NCI-H2029 treated with DMSO at 0.1 percent for 48 hours (cell line): Measurements from ENCODE around the gene PRR35.

Experiments
- DNase-seq: peaks from one replicate; lab custom pipeline; 2025; lab: John Stamatoyannopoulos, UW

The PRR35 gene

GRCh38 chr16:528111-529011, 31.8 kb upstream of the PRR35 start:
- DNase-seq, result no peak

DNA sequence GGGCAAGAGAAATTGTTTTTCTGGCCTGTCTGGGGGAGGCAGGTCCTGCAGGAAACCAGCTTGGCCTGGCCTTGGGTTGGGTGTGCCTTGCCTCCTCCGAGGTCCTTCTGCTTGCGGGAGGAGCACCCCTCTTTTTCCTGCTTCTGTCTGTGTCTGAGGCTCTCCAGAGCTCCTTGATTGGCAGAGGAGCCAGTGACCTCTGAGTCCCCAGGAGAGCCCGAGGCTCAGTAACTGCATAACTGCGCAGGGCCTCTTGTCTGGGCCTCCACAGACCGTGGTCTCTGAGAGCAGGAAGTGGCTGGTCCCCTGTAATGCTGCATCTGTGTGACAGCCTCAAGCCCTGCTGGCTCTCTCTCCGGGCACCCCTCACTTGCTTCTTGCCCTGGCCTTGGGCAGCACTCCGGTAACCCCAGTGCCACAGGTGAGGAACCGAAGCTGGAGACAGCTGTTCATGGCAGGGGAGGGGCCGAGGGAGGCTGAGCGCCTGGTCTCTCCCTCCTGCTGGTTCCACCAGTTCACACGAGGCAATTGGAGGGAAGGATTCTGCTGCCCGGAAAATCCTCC, 31.1 kb upstream of the PRR35 start:
- no peak for DNase-seq

DNA sequence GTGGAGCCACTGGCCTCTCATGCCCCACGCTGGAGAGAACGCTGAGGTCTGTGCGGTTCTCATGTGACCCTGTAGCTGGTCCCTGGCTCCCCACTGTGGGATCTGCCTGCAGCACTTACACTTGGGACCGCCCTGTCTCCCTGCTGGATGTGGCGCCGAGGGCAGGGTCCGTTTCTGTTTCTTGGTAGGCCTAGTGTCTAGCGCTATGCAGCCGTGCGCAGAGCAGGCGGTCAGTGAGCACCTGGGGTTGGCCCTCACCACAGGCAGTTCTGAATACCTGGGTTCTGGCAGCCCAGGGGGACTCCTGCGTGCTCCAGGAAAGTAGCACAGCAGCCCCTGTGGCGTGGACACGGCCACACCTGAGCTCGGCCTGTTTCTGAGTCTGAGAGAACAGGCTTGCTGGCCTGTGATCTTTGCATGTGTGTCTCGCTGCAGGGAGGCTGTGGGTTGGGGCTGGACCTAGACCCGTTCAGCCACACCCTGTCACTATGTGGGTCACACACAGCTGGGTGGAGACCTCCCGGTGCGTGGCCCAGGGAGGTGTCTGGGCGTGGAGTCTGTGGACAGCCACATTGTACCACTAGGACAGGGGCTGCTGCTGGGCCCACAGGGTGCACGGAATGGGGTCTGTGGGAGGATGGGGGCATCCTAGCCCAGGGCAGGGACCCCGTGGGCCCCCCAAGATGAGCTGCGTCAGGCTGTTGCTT, 29.9 kb upstream of the PRR35 start:
- no peak for DNase-seq

DNA sequence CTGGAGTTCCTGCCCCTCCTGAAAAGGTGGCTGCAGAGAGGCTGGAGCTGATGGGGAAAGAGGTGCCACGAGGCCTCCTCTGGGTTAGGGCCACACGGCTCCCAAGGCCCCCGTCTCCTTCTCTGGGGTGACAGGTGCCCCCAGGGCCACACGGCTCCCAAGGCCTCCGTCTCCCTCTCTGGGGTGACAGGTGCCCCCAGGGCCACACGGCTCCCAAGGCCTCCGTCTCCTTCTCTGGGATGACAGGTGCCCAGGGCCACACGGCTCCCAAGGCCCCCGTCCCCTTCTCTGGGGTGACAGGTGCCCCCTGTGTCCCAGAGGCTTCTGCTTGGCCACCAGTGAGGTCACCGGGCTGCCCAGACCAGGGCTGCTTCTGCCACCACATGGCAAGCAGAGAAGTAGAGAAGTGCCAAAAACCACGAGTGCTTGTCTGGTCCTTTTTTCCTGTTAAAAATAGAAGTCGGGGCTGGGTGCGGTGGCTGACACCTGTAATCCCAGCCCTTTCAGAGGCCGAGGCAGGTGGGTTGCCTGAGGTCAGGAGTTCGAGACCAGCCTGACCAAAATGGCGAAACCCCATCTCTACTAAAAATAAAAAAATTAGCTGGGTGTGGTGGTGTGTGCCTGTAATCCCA, 28.6 kb upstream of the PRR35 start:
- DNase-seq, result no peak

DNA sequence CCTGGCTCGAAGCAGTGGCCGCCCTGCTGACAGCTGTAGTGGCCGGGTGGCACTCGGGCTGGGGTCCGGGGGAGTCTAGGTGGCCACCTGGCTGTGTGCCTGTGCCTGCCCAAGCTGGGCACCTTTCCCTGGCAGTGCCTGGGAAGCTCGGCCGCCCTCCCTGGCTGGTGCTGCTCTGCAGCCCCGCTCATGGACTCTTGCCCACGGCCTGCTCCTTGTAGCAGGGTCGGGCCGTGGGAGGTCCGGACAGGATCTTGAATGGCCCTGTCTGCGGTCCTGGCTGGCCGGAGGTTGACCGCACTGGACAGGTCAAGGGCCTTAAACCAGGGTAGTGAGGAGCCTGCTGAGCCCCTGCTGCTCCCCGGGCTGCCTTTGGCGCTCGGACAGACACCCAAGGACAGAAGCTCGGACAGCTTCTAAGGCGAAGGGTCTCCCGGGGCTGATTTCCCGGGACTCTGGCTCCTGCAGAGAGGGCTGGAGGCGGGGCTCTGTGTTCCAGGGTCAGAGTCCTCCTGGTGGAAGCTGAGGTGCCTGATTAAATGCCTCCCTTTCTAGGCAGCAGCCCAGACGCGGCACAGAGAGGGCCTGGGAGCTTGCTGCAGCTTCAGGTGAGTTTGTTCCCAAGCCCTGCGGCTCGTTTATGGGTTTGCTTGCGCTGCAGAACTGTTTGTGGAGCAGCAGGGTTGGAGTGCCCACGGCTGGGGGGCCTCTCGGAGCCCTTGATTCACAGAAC, 26.6 kb upstream of the PRR35 start:
- DNase-seq, result no peak

- no peak for DNase-seq
Observed at GRCh38 chr16:534135-534534, 26.1 kb upstream of the PRR35 start.

DNA sequence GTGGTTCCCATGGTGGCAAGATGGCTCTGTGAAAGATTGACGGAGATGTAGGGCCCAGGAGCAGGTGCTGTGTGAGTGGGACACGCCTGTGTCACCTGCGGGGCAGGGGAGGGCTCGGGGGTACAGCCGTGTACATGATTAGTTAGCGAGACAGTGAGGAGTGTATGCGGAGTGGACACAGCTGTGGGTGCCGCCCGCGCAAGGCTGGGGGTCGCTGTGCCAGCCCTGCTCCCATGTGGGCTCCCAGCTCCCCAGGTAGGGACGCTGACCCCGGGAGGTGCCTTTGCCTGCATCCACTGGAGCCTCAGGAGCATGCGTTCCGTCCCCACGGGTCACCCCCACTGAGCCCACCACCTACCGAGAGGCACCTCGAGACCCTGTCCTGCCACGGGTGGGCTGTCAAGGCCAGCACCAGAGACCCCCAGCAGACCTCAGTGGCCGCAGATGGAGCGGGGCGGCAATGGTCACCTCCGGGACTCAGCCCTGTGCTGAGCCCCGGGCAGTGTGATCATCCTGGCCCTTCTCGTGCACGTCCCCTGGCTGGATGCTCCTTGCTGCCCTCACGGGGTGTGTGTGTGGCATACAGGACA, 25.2 kb upstream of the PRR35 start:
- no peak for DNase-seq

DNA sequence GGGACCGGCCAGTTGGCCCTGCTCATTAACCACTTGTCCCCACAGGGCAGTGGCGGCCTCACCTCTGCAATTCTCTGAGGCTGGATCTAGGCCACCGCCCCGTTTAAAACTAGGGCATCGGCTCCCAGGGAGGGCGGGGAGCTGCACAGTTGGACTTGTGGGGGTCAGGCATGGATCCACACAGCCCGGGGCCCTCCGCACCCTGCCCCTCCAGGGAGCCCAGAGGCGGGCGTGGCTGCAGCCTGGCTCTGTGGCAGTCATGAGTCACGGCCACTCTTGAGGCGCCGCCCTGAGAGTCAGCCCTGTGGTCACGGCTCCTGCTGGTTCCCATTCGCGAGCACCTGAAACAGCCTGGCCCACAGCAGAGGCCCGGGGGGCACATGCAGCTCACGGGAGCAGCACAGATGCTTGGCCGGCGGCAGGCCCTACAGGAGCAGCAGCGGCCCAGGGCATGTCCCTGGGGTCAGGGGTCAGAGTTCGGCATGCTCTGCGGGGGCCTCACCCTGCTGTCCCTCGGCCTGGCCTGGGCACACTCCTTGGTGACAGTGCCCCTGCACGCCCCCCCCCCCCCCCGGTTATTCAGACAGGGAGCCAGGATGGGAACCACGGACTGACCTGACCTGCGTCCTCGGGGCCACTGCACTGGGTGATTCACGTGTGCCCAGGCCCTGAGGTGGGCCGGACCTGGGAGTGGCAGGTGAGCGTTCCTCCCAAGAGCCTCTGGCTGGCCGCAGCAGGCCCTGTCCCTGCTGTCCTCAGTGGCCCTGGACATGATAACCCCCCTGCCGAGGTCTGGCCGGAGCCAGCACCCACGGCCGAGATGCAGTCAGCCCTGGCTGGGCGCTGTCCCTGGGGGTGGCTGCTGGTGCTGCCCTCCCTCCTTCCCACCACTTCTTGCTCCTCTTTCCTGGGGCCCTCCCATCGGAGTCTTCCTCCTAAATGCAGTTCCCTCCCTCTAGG, 24.5 kb upstream of the PRR35 start:
- no peak for DNase-seq

DNA sequence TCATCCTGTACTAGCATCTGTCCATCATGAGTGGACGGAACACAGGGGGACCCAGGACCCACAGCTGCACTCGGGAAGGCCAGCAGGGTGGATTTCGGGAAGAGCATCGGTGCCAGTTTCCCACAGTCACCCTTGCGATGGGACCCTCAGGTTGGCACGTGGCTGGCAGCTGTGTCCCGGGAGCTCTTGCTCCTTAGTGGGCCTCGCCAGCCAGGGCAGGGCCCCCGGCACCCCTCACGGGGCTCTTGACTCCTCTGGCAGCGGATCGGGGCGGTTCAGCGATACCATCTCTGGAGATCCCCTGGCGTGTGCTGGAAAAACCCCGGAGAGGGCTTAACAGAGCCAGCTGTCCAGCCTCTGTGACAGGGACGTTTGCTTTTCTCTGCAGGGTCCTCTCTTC, 23.4 kb upstream of the PRR35 start:
- no peak for DNase-seq

DNA sequence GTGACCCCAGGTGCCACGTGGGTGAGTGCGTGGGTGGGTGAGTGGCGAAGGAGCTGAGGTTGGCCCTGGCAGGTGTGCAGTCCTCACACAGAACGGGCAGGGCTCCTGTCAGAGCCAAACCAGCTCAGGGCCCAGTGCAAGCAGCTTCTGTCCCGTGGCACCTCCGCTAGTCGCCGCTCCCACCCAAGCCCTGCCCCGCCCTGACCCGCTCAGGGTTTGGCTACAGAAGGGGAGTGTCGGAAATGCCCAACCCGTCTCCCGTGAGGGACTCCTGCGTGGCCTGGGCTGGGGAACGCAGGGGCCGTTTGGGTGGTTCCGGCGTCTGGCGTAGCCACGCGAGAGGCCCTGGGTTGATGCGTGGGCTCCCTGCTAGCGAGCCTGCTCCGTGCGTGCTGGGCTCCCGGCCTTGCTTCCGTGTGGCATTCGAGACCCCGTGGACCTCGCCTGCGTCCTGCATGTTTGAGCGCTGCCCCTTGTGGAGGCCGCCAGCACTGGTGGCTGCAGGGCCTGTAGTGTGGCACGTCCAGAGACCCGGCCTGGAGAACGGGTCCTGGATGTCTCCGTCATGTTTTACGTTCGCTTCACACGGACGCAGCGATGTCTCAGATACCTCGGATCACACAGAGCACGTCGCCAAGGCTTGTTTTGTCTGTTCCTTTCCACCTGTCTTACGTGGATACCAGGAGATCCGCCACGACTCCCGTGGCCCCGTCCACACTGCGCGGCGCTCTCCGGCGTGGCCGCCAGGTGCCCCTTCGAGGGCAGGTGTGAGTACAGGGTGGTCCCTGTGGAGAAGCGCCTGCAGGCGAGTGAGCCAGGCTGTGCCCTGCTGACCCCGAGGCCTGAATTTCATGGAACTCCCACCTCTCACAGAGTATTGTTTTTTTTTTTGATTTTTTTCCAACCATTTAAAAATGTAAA, 22.5 kb upstream of the PRR35 start:
- DNase-seq, result no peak

- DNase-seq, result no peak
Observed at GRCh38 chr16:539901-540530, 20.2 kb upstream of the PRR35 start.

DNA sequence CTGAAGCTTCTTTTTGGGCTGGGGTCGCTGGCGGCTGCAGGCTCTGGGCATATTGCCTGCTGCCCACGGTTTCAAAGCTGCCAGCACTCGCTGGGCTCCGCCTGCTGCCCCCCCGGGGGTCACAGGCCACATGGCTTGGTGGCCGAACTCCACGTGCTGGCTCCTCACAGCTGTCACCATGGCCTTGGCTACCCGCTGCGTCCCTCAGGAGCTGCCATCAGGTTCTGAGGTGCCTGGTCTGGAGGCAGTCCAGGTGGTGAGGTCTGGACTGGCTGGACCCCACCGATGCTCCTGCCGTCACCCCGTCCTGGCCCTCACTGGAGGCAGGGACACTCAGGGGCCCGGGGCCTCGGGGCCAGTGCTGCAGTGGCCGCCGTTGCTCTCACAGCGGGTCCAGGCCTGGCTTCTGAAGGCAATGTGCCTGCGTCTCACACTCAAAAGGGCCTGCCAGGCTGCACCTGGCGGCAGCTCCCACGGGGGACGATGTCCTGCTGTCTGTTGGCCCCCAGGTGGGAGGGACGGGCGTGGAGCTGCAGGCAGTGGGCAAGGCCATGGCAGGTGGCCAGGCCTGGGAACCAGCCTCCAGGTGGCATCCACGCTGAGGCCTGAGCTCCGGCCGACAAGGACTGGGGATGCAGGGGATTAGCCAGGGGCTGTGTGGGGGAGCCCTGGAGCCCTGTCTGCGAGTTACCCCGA, 19.4 kb upstream of the PRR35 start:
- no peak for DNase-seq

GRCh38 chr16:543301-544164, 16.7 kb upstream of the PRR35 start:
- no peak for DNase-seq

DNA sequence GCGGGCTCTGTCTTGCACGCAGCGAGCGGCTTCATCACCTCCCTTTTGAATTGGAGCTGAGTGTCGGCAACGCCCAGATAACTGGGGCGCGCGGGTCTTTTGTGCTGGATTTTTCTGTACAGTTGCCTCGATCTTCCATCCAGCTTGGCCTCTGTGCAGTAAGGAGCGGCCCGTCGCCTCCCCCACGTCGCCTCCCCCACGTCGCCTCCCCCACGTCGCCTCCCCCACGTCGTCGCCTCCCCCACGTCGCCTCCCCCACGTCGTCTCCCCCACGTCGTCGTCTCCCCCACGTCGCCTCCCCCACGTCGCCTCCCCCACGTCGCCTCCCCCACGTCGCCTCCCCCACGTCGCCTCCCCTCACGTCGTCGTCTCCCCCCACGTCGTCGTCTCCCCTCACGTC, 15.7 kb upstream of the PRR35 start:
- no peak for DNase-seq

DNA sequence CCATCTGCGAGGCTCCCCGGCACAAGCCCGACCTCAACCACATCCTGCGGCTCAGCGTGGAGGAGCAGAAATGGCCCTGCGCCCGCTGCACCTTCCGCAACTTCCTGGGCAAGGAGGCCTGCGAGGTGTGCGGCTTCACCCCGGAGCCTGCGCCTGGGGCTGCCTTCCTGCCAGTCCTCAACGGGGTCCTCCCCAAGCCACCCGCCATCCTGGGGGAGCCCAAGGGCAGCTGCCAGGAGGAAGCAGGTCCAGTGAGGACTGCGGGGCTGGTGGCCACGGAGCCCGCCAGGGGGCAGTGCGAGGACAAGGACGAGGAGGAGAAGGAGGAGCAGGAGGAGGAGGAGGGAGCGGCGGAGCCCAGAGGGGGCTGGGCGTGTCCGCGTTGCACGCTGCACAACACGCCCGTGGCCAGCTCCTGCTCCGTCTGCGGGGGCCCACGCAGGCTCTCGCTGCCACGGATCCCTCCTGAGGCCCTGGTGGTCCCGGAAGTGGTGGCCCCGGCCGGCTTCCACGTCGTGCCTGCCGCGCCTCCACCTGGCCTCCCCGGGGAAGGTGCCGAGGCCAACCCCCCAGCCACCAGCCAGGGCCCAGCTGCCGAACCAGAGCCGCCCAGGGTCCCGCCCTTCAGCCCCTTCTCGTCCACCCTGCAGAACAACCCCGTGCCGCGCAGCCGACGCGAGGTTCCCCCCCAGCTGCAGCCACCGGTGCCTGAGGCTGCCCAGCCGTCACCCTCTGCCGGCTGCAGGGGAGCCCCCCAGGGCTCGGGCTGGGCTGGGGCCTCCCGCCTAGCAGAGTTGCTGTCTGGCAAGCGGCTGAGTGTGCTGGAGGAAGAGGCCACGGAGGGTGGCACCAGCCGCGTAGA, 13.1 kb upstream of the PRR35 start:
- no peak for DNase-seq

GRCh38 chr16:548586-548985, 11.6 kb upstream of the PRR35 start:
- no peak for DNase-seq
